NT2/D1 (cell line): ENCODE measurements around the gene ERBB4.

Experiments used
- SUZ12 ChIP-seq: IDR thresholded peaks from 2 replicates; pipeline ENCODE4 v1.6.1; 2011; ENCODE audit not compliant: insufficient read length, insufficient read depth; ENCODE audit errors: extremely low read depth
- YY1 ChIP-seq: IDR thresholded peaks from 2 replicates; pipeline ENCODE4 v1.6.1; 2011; ENCODE audit not compliant: insufficient read length, insufficient read depth

DNA sequence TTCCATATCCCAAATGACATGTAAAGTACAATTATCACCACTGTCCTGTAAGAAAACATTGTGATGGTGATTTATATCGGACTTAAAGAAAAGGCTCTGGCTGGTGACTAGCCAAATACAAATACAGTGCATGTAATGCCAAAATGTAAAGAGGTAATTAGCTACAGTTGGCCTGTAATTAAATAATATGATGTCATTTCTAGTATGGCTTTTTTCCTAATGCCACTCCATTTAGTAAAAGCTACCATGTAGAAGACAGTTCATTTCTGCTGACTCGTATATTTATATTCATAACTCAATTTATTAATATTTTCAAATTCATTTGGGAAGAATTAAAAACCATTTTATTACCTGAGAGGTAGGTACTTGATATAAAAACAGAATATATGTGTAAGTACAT is 815.7 kb downstream of the ERBB4 start:
- TF ChIP-seq YY1 (no peak), SUZ12 (no peak)
